ENCODE results near the gene DNAJC7.
"Not testable (repeated sequence)": the region's sequence is repeated elsewhere in the genome, so short reads cannot be mapped to it uniquely, and the experiment has no call there.

The DNAJC7 gene

GRCh38 chr17:42025191-42025579 is 7.9 kb upstream of the DNAJC7 start:
- Histone ChIP-seq H3K9me2 (replicated peaks; ENCODE audit: insufficient read depth, low read length) (no peaks in the 10 kb centered on the region), H2AFZ (ENCODE audit: low read length) (no peak overlapping the region), H3K27ac (ENCODE audit: low read length) (peak overlapping the region; percentile 60; the same call in 1 of the 2 replicates), H3K4me3 (ENCODE audit: low read length) (no peak overlapping the region), H3K9ac (ENCODE audit: low read length) (peak overlapping the region; percentile 29; the same call in 1 of the 2 replicates), H3K79me2 (ENCODE audit: low read length) (peaks cover 20% of the 10 kb centered on the region), H4K20me1 (ENCODE audit: insufficient read depth, low read length) (no peaks in the 10 kb centered on the region), H3F3A (ENCODE audit: insufficient read depth, low read length) (peaks cover 15% of the 10 kb centered on the region), H3K27me3 (replicated peaks; ENCODE audit: insufficient read depth, low read length) (no peaks in the 10 kb centered on the region), H3K4me1 (ENCODE audit: low read length) (peaks cover 29% of the 10 kb centered on the region), H3K4me2 (ENCODE audit: low read depth, low read length) (peak overlapping the region; percentile 65), H3K9me3 (replicated peaks; ENCODE audit: insufficient read depth, low read length) (no peaks in the 10 kb centered on the region), H3K36me3 (replicated peaks; ENCODE audit: insufficient read depth, low read length) (no peaks in the 10 kb centered on the region)
- TF ChIP-seq EZH2 (optimal IDR thresholded peaks at IDR 0.05; ENCODE audit: low read depth, low read length) (no peak), CTCF (IDR thresholded peaks at IDR 0.05; ENCODE audit: low read length) (no peak), EZH2phosphoT487 (IDR thresholded peaks at IDR 0.05; ENCODE audit: low read length) (no peak)
- DNase-seq: no peak

GRCh38 chr17:42023524-42024349 is 6.5 kb upstream of the DNAJC7 start:
- Histone ChIP-seq H2AFZ (ENCODE audit: low read length) (no peak overlapping the region), H3K9me2 (replicated peaks; ENCODE audit: insufficient read depth, low read length) (no peaks in the 10 kb centered on the region), H4K20me1 (ENCODE audit: insufficient read depth, low read length) (no peaks in the 10 kb centered on the region), H3K27ac (ENCODE audit: low read length) (peak overlapping the region; percentile 60; the same call in 1 of the 2 replicates), H3K4me1 (ENCODE audit: low read length) (peaks cover 33% of the 10 kb centered on the region), H3K36me3 (replicated peaks; ENCODE audit: insufficient read depth, low read length) (no peaks in the 10 kb centered on the region), H3K4me2 (ENCODE audit: low read depth, low read length) (no peak overlapping the region), H3K9ac (ENCODE audit: low read length) (no peak overlapping the region), H3K9me3 (replicated peaks; ENCODE audit: insufficient read depth, low read length) (no peaks in the 10 kb centered on the region), H3K4me3 (ENCODE audit: low read length) (no peak overlapping the region), H3K79me2 (ENCODE audit: low read length) (peaks cover 23% of the 10 kb centered on the region), H3K27me3 (replicated peaks; ENCODE audit: insufficient read depth, low read length) (no peaks in the 10 kb centered on the region), H3F3A (ENCODE audit: insufficient read depth, low read length) (peaks cover 15% of the 10 kb centered on the region)
- TF ChIP-seq CTCF (IDR thresholded peaks at IDR 0.05; ENCODE audit: low read length): no peak
- no peak for TF ChIP-seq EZH2 (optimal IDR thresholded peaks at IDR 0.05; ENCODE audit: low read depth, low read length)
- TF ChIP-seq EZH2phosphoT487 (IDR thresholded peaks at IDR 0.05; ENCODE audit: low read length): no peak
- DNase-seq: no peak

GRCh38 chr17:42020845-42021244 is 3.6 kb upstream of the DNAJC7 start:
- not testable (repeated sequence) for H3K9ac ChIP-seq (ENCODE audit: low read length)
- peaks cover 15% of the 10 kb centered on the region for H3F3A ChIP-seq (ENCODE audit: insufficient read depth, low read length)

More at GRCh38 chr17:42020845-42021244, 3.6 kb upstream of the DNAJC7 start:
- Histone ChIP-seq H3K4me3 (ENCODE audit: low read length) (peak overlapping the region; percentile 78), H3K79me2 (ENCODE audit: low read length) (peaks cover 44% of the 10 kb centered on the region), H3K4me1 (ENCODE audit: low read length) (peaks cover 41% of the 10 kb centered on the region), H3K4me2 (ENCODE audit: low read depth, low read length) (peak overlapping the region; percentile 53; the same call in 1 of the 2 replicates)
- not testable (repeated sequence) for H3K36me3 ChIP-seq (replicated peaks; ENCODE audit: insufficient read depth, low read length); H3K27ac ChIP-seq (ENCODE audit: low read length); H2AFZ ChIP-seq (ENCODE audit: low read length); DNase-seq; H4K20me1 ChIP-seq (ENCODE audit: insufficient read depth, low read length); H3K27me3 ChIP-seq (replicated peaks; ENCODE audit: insufficient read depth, low read length); H3K9me2 ChIP-seq (replicated peaks; ENCODE audit: insufficient read depth, low read length); H3K9me3 ChIP-seq (replicated peaks; ENCODE audit: insufficient read depth, low read length)
